Colon (tissue), 2 donors: Measurements from ENCODE around the gene PUS7.
"Not testable (repeated sequence)": the region's sequence is repeated elsewhere in the genome, so short reads cannot be mapped to it uniquely, and the experiment has no call there.

Source experiments
- FAIRE-seq: peaks from 2 replicates; lab custom pipeline; 2012; peaks lifted over from hg19 to GRCh38; lab: Jason Lieb, UNC
- donor health status: control.
- donor health status: control.

The PUS7 gene

GRCh38 chr7:105444342-105444987, 77.6 kb downstream of the PUS7 start:
- FAIRE-seq = no peak

- FAIRE-seq = not testable (repeated sequence)
These were observed 79.9 kb downstream of the PUS7 start for GRCh38 chr7:105442214-105442613.

- no peak for FAIRE-seq
These were observed 82.7 kb downstream of the PUS7 start for GRCh38 chr7:105439174-105439893.

- FAIRE-seq = no peak
These were observed 83.3 kb downstream of the PUS7 start for GRCh38 chr7:105438847-105439173.

GRCh38 chr7:105438254-105438653, 83.8 kb downstream of the PUS7 start:
- FAIRE-seq = no peak

- FAIRE-seq = not testable (repeated sequence)
These were observed 84.7 kb downstream of the PUS7 start for GRCh38 chr7:105437356-105437755.

GRCh38 chr7:105429746-105430612, 92.1 kb downstream of the PUS7 start:
- no peak for FAIRE-seq

- FAIRE-seq = no peak
These were observed 95.4 kb downstream of the PUS7 start for GRCh38 chr7:105426606-105427146.

- no peak for FAIRE-seq
These were observed 98.1 kb downstream of the PUS7 start for GRCh38 chr7:105423987-105424386.

- FAIRE-seq = no peak
These were observed 108.1 kb downstream of the PUS7 start for GRCh38 chr7:105413887-105414437.

- FAIRE-seq = not testable (repeated sequence)
These were observed 111.3 kb downstream of the PUS7 start for GRCh38 chr7:105410774-105411173.

GRCh38 chr7:105409775-105410174, 112.3 kb downstream of the PUS7 start:
- FAIRE-seq = not testable (repeated sequence)

- FAIRE-seq = no peak
These were observed 113.2 kb downstream of the PUS7 start for GRCh38 chr7:105408791-105409410.
